ENCODE measurements around the gene CCNQ. TPM values are rescaled to one million over a fixed set of nuclear protein-coding genes. Genes with fewer than 3 reads are reported as not detected.

CCNQ gene
- total and polyA plus RNA-seq, 4 donors, result 8.9 to 14.7 (median 9.8) TPM

- Histone ChIP-seq H3K4me3 (ENCODE audit: low read depth in 1 of 3, low read length in 3 of 3) (no peak overlapping the region), H3K36me3 (ENCODE audit: control insufficient read depth in 4 of 4, insufficient read depth in 3 of 4, low read depth in 1 of 4, low read length in 3 of 4) (peaks cover 0 to 13% (median 6%) of the 10 kb centered on the region in 4 donors), H3K27ac (ENCODE audit: low read depth in 1 of 2, low read length in 2 of 2) (no peak overlapping the region), H3K9ac (ENCODE audit: low read depth in 1 of 2, low read length in 2 of 2) (no peak overlapping the region), H3K9me3 (ENCODE audit: control insufficient read depth in 4 of 4, low read length in 3 of 4) (no peaks in the 10 kb centered on the region), H3K4me1 (ENCODE audit: control insufficient read depth in 4 of 4, insufficient read depth in 4 of 4, low read length in 3 of 4) (peaks cover 0 to 25% (median 14%) of the 10 kb centered on the region in 4 donors), H3K27me3 (ENCODE audit: control insufficient read depth in 4 of 4, insufficient read depth in 4 of 4, low read length in 3 of 4) (no peaks in the 10 kb centered on the region)
- 93% methylated on average over 21 of the region's 21 CpGs for WGBS
- DNase-seq (ENCODE audit: low spot score), result no peak
- TF ChIP-seq, protein P1, sequence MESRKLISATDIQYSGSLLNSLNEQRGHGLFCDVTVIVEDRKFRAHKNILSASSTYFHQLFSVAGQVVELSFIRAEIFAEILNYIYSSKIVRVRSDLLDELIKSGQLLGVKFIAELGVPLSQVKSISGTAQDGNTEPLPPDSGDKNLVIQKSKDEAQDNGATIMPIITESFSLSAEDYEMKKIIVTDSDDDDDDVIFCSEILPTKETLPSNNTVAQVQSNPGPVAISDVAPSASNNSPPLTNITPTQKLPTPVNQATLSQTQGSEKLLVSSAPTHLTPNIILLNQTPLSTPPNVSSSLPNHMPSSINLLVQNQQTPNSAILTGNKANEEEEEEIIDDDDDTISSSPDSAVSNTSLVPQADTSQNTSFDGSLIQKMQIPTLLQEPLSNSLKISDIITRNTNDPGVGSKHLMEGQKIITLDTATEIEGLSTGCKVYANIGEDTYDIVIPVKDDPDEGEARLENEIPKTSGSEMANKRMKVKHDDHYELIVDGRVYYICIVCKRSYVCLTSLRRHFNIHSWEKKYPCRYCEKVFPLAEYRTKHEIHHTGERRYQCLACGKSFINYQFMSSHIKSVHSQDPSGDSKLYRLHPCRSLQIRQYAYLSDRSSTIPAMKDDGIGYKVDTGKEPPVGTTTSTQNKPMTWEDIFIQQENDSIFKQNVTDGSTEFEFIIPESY (IDR thresholded peaks at IDR 0.05), result no peak
- TF ChIP-seq YY1 (IDR thresholded peaks at IDR 0.05), result no peak
- TF ChIP-seq FOXA2 (IDR thresholded peaks at IDR 0.05), result no peak
- no peak for TF ChIP-seq ATF3 (IDR thresholded peaks at IDR 0.05)
- TF ChIP-seq, protein P2, sequence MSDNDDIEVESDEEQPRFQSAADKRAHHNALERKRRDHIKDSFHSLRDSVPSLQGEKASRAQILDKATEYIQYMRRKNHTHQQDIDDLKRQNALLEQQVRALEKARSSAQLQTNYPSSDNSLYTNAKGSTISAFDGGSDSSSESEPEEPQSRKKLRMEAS (IDR thresholded peaks at IDR 0.05), result no peak
- TF ChIP-seq FOXA1 (IDR thresholded peaks at IDR 0.05), result no peak
- no peak for TF ChIP-seq TAF1 (conservative IDR thresholded peaks at IDR 0.05)
- no peak for TF ChIP-seq GABPA (IDR thresholded peaks at IDR 0.05 in 1 of 2, conservative IDR thresholded peaks at IDR 0.05 in 1 of 2)
- TF ChIP-seq, protein P3, sequence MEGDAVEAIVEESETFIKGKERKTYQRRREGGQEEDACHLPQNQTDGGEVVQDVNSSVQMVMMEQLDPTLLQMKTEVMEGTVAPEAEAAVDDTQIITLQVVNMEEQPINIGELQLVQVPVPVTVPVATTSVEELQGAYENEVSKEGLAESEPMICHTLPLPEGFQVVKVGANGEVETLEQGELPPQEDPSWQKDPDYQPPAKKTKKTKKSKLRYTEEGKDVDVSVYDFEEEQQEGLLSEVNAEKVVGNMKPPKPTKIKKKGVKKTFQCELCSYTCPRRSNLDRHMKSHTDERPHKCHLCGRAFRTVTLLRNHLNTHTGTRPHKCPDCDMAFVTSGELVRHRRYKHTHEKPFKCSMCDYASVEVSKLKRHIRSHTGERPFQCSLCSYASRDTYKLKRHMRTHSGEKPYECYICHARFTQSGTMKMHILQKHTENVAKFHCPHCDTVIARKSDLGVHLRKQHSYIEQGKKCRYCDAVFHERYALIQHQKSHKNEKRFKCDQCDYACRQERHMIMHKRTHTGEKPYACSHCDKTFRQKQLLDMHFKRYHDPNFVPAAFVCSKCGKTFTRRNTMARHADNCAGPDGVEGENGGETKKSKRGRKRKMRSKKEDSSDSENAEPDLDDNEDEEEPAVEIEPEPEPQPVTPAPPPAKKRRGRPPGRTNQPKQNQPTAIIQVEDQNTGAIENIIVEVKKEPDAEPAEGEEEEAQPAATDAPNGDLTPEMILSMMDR (IDR thresholded peaks at IDR 0.05; ENCODE audit: low read depth, low read length, missing input control), result no peak
- no peak for TF ChIP-seq NR2F2 (IDR thresholded peaks at IDR 0.05)
- TF ChIP-seq REST (IDR thresholded peaks at IDR 0.05), result no peak
- TF ChIP-seq SP1 (IDR thresholded peaks at IDR 0.05), result no peak
- no peak for TF ChIP-seq HNF4A (conservative IDR thresholded peaks at IDR 0.05)
- TF ChIP-seq HNF4G (IDR thresholded peaks at IDR 0.05), result no peak
- TF ChIP-seq RAD21 (IDR thresholded peaks at IDR 0.05), result no peak
Measured at GRCh38 chrX:153595859-153596857, 2.8 kb downstream of the CCNQ start.

All from liver (tissue), 9 donors.